Ovary (tissue), 9 donors: Measurements from ENCODE around the gene SETD2. TPM values are rescaled to one million over a fixed set of nuclear protein-coding genes. Genes with fewer than 3 reads are reported as not detected.

Experiments used
- DNase-seq, 5 donors: peaks; one replicate each; pipeline ENCODE4 v3.0.0-alpha.2; 2019 to 2020
- H3K27ac ChIP-seq, 2 donors: fragments of 200-600 bp; one replicate each; pipeline versions ENCODE4 v1.5.1 to v1.8.0; 2019 to 2022
- H3K27me3 ChIP-seq: fragments of 200-600 bp; one replicate; pipeline ENCODE4 v1.8.0; 2022
- H3K36me3 ChIP-seq: fragments of 200-600 bp; sonication (generic); one replicate; pipeline ENCODE4 v1.5.1; 2019
- H3K4me1 ChIP-seq: one replicate; pipeline ENCODE4 v1.8.1; 2013; ENCODE audit warnings: mild to moderate bottlenecking, moderate library complexity; ENCODE audit not compliant: insufficient read depth
- H3K4me3 ChIP-seq: fragments of 200-600 bp; sonication (generic); one replicate; pipeline ENCODE4 v1.5.1; 2017
- H3K9me3 ChIP-seq, 2 donors: fragments of 200-600 bp in 1 of 2; sonication (generic) in 1 of 2; one replicate each; pipeline versions ENCODE4 v1.5.1 to v1.8.1; 2013 to 2019; ENCODE audit warnings: mild to moderate bottlenecking in 1 of 2, moderate library complexity in 1 of 2
- EP300 ChIP-seq: sonication (generic); formaldehyde crosslinking; IDR thresholded peaks from one replicate; pipeline ENCODE4 v1.6.1; 2017; ENCODE audit warnings: antibody characterized with exemption
- POLR2A ChIP-seq: fragments of 450-650 bp; IDR thresholded peaks from one replicate; pipeline ENCODE4 v1.6.1; 2017; ENCODE audit warnings: antibody characterized with exemption, mild to moderate bottlenecking, moderate library complexity
- WGBS, 3 donors: extraction: QIAGEN DNeasy Blood & Tissue Kit in 1 of 3; methylation state at CpG; one replicate each; pipeline versions ENCODE4 v1.1.5 to v1.1.7; 2013 to 2017; 5-methylcytosine and 5-hydroxymethylcytosine counted together
- intact Hi-C, 4 donors: fragments of 100-400 bp; cut with DNase I; formaldehyde crosslinking; loops; one replicate each; pipeline versions ENCODE4 v1.11.0 to v1.15.1; 2022 to 2023
- polyA plus RNA-seq, 2 donors: library from polyadenylated mRNA; stranded (reverse); fragments of 200-250 nt in 1 of 2; fragments of 350-450 nt in 1 of 2; fragmentation: Illumina TruSeq in 1 of 2; extraction: RNeasy Lipid Tissue Mini Kit (QIAGEN cat#74804) in 1 of 2; gene quantifications; one replicate each; pipeline ENCODE4 v1.2.3, GENCODE V29; 2013 to 2014
- total RNA-seq, 7 donors: library from RNA; depleted of rRNA in 2 of 7; stranded (reverse); fragments of >200 nt in 2 of 7; fragmentation: NEBNext Ultra II Directional in 3 of 7; extraction: Animal tissue kit (Norgen Biotek cat#: 25700) in 3 of 7; gene quantifications; one replicate each; pipeline versions ENCODE4 v1.1.0 to v1.2.4, GENCODE V29; 2016 to 2023
- TF ChIP-seq, protein P1 (sequence below), 3 donors: fragments of 450-650 bp in 2 of 3; fragments of 200-600 bp in 1 of 3; IDR thresholded peaks; one replicate each; pipeline versions ENCODE4 v1.5.1 to v1.8.0; 2016 to 2022; ENCODE audit warnings: antibody characterized with exemption in 3 of 3, mild to moderate bottlenecking in 1 of 3
- donor health status: DM: no; HTN: no; CAD: no; lungs with moderate emphysema.
- donor health status: DM: no; HTN: no; CAD: no.
- donor health status: Bipolar disorder and iron deficiency.
- donor health status: DM: yes; HTN: yes; CAD: no.
- donor health status: DM: no; HTN: no; CAD: no.
- donor health status: DM: yes; HTN: yes; CAD: no.

Gene SETD2
- total and polyA plus RNA-seq, 9 donors: 22.9 to 62.9 (median 49.2) TPM

DNA sequence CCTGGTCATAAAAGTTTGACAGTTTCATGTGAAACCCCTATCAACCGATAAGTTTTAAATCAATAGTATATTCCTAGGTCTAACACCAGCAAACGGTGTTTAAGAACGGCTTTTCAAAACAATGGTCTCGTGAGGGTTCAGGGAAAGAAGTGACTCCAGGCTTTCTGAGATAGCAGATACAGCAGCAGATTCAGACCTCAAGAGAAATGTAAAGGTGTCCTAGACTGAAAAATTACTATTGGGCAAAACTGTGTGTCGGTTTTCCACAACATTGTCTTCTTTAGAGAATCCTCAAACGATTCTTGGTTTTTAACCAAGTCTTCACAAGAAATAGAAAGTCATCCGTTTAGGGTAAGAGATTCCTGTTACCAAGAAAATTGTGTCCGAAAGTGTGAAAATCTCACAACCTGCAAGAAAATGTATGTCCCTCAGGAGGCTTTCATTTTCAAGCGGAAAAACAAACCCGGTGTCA, 1.2 kb downstream of the SETD2 start:
- no peak for TF ChIP-seq EP300
- no peak for TF ChIP-seq POLR2A
- TF ChIP-seq, protein P1, sequence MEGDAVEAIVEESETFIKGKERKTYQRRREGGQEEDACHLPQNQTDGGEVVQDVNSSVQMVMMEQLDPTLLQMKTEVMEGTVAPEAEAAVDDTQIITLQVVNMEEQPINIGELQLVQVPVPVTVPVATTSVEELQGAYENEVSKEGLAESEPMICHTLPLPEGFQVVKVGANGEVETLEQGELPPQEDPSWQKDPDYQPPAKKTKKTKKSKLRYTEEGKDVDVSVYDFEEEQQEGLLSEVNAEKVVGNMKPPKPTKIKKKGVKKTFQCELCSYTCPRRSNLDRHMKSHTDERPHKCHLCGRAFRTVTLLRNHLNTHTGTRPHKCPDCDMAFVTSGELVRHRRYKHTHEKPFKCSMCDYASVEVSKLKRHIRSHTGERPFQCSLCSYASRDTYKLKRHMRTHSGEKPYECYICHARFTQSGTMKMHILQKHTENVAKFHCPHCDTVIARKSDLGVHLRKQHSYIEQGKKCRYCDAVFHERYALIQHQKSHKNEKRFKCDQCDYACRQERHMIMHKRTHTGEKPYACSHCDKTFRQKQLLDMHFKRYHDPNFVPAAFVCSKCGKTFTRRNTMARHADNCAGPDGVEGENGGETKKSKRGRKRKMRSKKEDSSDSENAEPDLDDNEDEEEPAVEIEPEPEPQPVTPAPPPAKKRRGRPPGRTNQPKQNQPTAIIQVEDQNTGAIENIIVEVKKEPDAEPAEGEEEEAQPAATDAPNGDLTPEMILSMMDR (IDR thresholded peaks at IDR 0.05): no peak
- Histone ChIP-seq H3K36me3 (no peaks in the 10 kb centered on the region), H3K27me3 (no peaks in the 10 kb centered on the region), H3K4me1 (peaks cover 13% of the 10 kb centered on the region), H3K27ac (peak overlapping the region; percentile 93 to 95), H3K9me3 (no peaks in the 10 kb centered on the region), H3K4me3 (peak overlapping the region; percentile 98)
- intact Hi-C loops: loop anchor here in 2 of 4 donors (10.0 kb wide), 1 partner anchor 148 kb away; no protein-coding TSS in a partner anchor
- WGBS, 3 donors: 1 to 3% (median 1%) methylated on average over 10 of the region's 10 CpGs
- no peak for DNase-seq

DNA sequence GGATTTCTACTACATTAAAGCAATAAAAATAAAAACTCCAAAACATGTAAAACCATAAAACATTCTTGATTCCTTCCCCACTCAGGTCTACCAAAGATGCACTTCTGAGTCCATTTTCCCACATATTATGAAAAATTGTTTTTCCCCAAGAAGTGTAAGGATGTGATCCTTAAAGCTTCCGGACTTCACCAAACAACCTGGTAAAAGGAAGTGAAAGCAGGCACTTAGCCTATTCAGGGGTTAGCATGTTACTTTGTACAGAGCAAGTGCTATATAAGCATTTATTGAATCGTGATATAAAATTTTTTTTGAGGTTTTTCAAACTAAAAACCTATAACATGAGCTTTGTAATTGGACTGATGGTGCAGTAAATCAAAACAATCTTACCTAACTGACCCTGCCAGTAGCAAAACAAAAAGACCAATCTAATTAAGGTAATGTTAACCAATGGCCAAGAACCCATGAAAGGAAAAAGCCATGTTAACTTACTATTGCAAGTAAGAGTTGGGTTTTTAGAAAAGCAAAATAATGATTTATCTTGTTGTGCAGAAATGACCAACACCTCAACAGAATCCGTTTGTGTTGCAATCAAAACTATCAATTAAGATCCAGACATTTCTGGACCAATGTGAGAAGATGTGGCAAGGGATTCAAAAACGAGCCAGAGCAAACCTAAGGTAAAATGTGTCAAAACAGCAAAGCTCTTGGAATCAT, 1.8 kb downstream of the SETD2 start:
- Histone ChIP-seq H3K4me1 (peaks cover 13% of the 10 kb centered on the region), H3K27ac (no peak overlapping the region), H3K4me3 (peak overlapping the region; percentile 98), H3K9me3 (no peaks in the 10 kb centered on the region), H3K27me3 (no peaks in the 10 kb centered on the region), H3K36me3 (no peaks in the 10 kb centered on the region)
- intact Hi-C loops: loop anchor here in 2 of 4 donors (10.0 kb wide), 1 partner anchor 147 kb away; no protein-coding TSS in a partner anchor
- TF ChIP-seq EP300 (no peak), POLR2A (no peak)
- TF ChIP-seq, protein P1 (IDR thresholded peaks at IDR 0.05): no peak
- WGBS, 3 donors: 14 to 19% (median 15%) methylated on average over 4 of the region's 4 CpGs
- no peak for DNase-seq

DNA sequence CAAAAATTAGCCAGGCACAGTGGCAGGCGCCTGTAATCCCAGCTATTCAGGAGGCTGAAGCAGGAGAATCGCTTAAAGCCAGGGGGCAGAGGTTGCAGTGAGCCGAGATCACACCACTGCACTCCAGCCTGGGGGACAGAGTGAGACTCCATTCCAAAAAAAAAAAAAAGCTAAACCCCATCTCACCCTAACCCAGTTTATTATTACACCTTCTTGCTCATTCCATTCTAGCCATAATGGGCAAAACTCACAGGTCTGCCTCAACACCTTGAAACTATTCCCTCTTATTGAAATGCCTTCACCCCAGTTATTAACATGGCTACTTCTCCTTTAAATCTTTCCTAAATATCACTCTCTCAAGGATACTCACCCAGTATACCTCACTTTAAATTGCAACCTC, 4.1 kb downstream of the SETD2 start:
- Histone ChIP-seq H3K9me3 (no peaks in the 10 kb centered on the region), H3K27me3 (no peaks in the 10 kb centered on the region), H3K27ac (no peak overlapping the region), H3K36me3 (no peaks in the 10 kb centered on the region), H3K4me1 (peaks cover 15% of the 10 kb centered on the region), H3K4me3 (no peak overlapping the region)
- intact Hi-C loops: loop anchor here in 2 of 4 donors (10.0 kb wide), 1 partner anchor 145 kb away; no protein-coding TSS in a partner anchor
- TF ChIP-seq EP300 (no peak), POLR2A (no peak)
- TF ChIP-seq, protein P1 (IDR thresholded peaks at IDR 0.05): no peak
- WGBS, 3 donors: 72 to 82% (median 78%) methylated on average over 3 of the region's 3 CpGs
- DNase-seq: no peak

DNA sequence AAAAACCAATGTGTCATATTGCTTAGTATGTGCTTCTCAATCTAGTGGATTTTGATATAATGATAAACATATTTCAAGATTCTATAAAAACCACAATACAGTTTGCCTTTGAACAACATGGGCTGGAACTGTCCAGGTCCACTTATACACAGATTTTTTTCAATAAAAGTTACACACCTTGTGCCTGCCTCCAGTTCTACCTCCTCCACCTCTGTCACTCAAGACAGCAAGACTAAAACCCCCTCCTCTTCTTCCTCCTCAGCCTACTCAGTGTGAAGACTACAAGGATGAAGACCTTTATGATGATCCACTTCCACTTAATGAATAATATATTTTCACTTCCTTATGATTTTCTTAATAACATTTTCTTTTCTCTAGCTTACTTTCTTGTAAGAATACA, 5.7 kb downstream of the SETD2 start:
- Histone ChIP-seq H3K4me3 (no peak overlapping the region), H3K27me3 (no peaks in the 10 kb centered on the region), H3K27ac (no peak overlapping the region), H3K36me3 (no peaks in the 10 kb centered on the region), H3K4me1 (peaks cover 15% of the 10 kb centered on the region), H3K9me3 (no peaks in the 10 kb centered on the region)
- DNase-seq: no peak
- TF ChIP-seq EP300 (no peak), POLR2A (no peak)
- TF ChIP-seq, protein P1 (IDR thresholded peaks at IDR 0.05): no peak
- intact Hi-C loops: no loop called here
